ENCODE measurements around the gene C3orf33.

C3orf33 gene

GRCh38 chr3:155741603-155742002, 64.5 kb downstream of the C3orf33 start:
- TF ChIP-seq CREB5 (CRISPR knock-in tag; IDR thresholded peaks at IDR 0.05; ENCODE audit: low read depth) (no peak), CSRNP3 (CRISPR knock-in tag; IDR thresholded peaks at IDR 0.05) (no peak), BACH2 (CRISPR knock-in tag; IDR thresholded peaks at IDR 0.05; ENCODE audit: borderline replicate concordance) (no peak), SNAI2 (CRISPR knock-in tag; IDR thresholded peaks at IDR 0.05) (no peak), ZFP3 (CRISPR knock-in tag; IDR thresholded peaks at IDR 0.05) (no peak), TSHZ2 (CRISPR knock-in tag; IDR thresholded peaks at IDR 0.05) (no peak), TCF4 (CRISPR knock-in tag; IDR thresholded peaks at IDR 0.05; ENCODE audit: borderline replicate concordance) (no peak), PATZ1 (CRISPR knock-in tag; IDR thresholded peaks at IDR 0.05; ENCODE audit: borderline replicate concordance) (no peak), POU6F1 (CRISPR knock-in tag; IDR thresholded peaks at IDR 0.05; ENCODE audit: borderline replicate concordance, low read depth) (no peak), ZNF70 (CRISPR knock-in tag; IDR thresholded peaks at IDR 0.05) (no peak), CSDC2 (CRISPR knock-in tag; IDR thresholded peaks at IDR 0.05) (no peak), OSR1 (CRISPR knock-in tag; IDR thresholded peaks at IDR 0.05) (no peak), PPARA (CRISPR knock-in tag; IDR thresholded peaks at IDR 0.05; ENCODE audit: borderline replicate concordance) (no peak), ARNTL (CRISPR knock-in tag; IDR thresholded peaks at IDR 0.05; ENCODE audit: borderline replicate concordance, low read depth) (no peak), ZNF565 (CRISPR knock-in tag; conservative IDR thresholded peaks at IDR 0.05; ENCODE audit: low read depth) (no peak), ISL1 (CRISPR knock-in tag; IDR thresholded peaks at IDR 0.05) (no peak), TOX (CRISPR knock-in tag; IDR thresholded peaks at IDR 0.05; ENCODE audit: borderline replicate concordance) (no peak), ZC3H10 (CRISPR knock-in tag; IDR thresholded peaks at IDR 0.05) (no peak)
- ATAC-seq = no peak

- ATAC-seq = no peak
- TF ChIP-seq ZNF70 (CRISPR knock-in tag; IDR thresholded peaks at IDR 0.05) (no peak), TOX (CRISPR knock-in tag; IDR thresholded peaks at IDR 0.05; ENCODE audit: borderline replicate concordance) (no peak), ISL1 (CRISPR knock-in tag; IDR thresholded peaks at IDR 0.05) (no peak), RARB (CRISPR knock-in tag; IDR thresholded peaks at IDR 0.05) (no peak), ARNTL (CRISPR knock-in tag; IDR thresholded peaks at IDR 0.05; ENCODE audit: borderline replicate concordance, low read depth) (no peak), PPARA (CRISPR knock-in tag; IDR thresholded peaks at IDR 0.05; ENCODE audit: borderline replicate concordance) (no peak), ZNF565 (CRISPR knock-in tag; conservative IDR thresholded peaks at IDR 0.05; ENCODE audit: low read depth) (no peak), CREB5 (CRISPR knock-in tag; IDR thresholded peaks at IDR 0.05; ENCODE audit: low read depth) (no peak), ZNF8 (CRISPR knock-in tag; IDR thresholded peaks at IDR 0.05) (no peak), CSRNP3 (CRISPR knock-in tag; IDR thresholded peaks at IDR 0.05) (no peak), BACH2 (CRISPR knock-in tag; IDR thresholded peaks at IDR 0.05; ENCODE audit: borderline replicate concordance) (no peak), CSDC2 (CRISPR knock-in tag; IDR thresholded peaks at IDR 0.05) (no peak), TSHZ2 (CRISPR knock-in tag; IDR thresholded peaks at IDR 0.05) (no peak), ZFP3 (CRISPR knock-in tag; IDR thresholded peaks at IDR 0.05) (no peak)
These were observed 65.0 kb downstream of the C3orf33 start for GRCh38 chr3:155741101-155741500.
